ENCODE data around the gene IL26.

IL26 gene

DNA sequence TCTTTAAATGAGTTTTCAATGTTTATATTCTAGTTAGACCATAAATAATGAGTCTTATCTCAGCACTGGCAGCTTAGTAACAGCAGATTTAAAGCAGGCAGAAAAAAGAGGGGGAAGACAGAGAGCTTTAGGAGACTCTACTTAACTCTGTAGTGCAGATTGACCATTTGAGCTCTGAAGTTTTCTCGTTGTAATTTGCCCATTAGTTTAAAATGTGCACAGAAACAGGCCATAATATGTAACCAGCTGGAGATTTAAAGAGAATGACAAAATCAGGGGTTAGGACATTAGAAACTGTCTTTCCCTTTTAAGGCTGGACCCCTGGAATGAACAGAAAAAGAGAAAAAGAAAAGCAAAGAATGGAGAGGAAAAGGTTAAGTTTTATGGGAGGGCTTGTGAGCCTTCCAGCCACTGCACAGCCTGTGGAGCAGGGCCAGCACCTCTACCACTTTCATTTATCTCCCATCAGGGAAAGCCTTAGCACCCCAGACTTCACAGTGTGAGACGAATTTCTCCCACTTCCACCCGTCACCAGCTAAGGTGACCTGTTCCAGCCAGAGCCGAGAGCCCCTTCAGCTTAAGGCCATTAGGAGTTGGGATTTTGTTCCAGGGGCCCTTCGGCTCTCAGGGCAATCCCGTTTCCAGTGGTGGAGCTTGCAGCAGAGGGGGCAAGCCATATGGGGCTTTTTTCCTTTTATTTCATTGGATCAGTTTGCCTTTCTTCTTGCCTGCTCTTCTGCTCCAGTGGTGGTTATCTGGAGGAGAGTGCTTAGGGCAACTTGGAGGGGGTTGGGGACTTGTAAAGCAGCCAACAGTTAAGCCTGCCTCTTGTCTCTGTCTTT lies 19.8 kb upstream of the IL26 start (continued):
- peak; percentile 84 for TF ChIP-seq PRDM10 (tag by site-specific recombination; IDR thresholded peaks at IDR 0.05)
- TF ChIP-seq ZNF112 (tag by site-specific recombination; IDR thresholded peaks at IDR 0.05) = no peak
- TF ChIP-seq ZNF426 (tag by site-specific recombination; IDR thresholded peaks at IDR 0.05) = no peak
- TF ChIP-seq ZIC2 (tag by site-specific recombination; IDR thresholded peaks at IDR 0.05) = peak; percentile 69
- no peak for TF ChIP-seq ZNF239 (tag by site-specific recombination; IDR thresholded peaks at IDR 0.05)
- TF ChIP-seq ZBTB20 (tag by site-specific recombination; IDR thresholded peaks at IDR 0.05) = peak; percentile 76
- TF ChIP-seq ZNF211 (tag by site-specific recombination; IDR thresholded peaks at IDR 0.05; ENCODE audit: low read depth) = no peak
- no peak for TF ChIP-seq ZNF830 (tag by site-specific recombination; IDR thresholded peaks at IDR 0.05; ENCODE audit: low read depth)
- TF ChIP-seq ZFP37 (tag by site-specific recombination; IDR thresholded peaks at IDR 0.05) = no peak
- TF ChIP-seq ZSCAN16 (tag by site-specific recombination; IDR thresholded peaks at IDR 0.05) = no peak
- no peak for TF ChIP-seq EGR2 (tag by site-specific recombination; IDR thresholded peaks at IDR 0.05; ENCODE audit: low read depth)
- TF ChIP-seq SP2 (tag by site-specific recombination; IDR thresholded peaks at IDR 0.05) = no peak
- no peak for TF ChIP-seq ZNF10 (tag by site-specific recombination; IDR thresholded peaks at IDR 0.05)
- TF ChIP-seq CTCF (tag by site-specific recombination; IDR thresholded peaks at IDR 0.05) = no peak
- no peak for TF ChIP-seq OVOL3 (tag by site-specific recombination; IDR thresholded peaks at IDR 0.05)
- TF ChIP-seq ZFP69B (tag by site-specific recombination; IDR thresholded peaks at IDR 0.05) = peak; percentile 76; the same call in 1 of the 2 replicates
- no peak for TF ChIP-seq ZNF792 (tag by site-specific recombination; IDR thresholded peaks at IDR 0.05)
- TF ChIP-seq SETDB1 (IDR thresholded peaks at IDR 0.05; ENCODE audit: insufficient read length, low read length) = no peak
- no peak for TF ChIP-seq ZNF223 (tag by site-specific recombination; IDR thresholded peaks at IDR 0.05)
- TF ChIP-seq PRDM4 (tag by site-specific recombination; IDR thresholded peaks at IDR 0.05) = peak; percentile 75
- peak; percentile 31; the same call in 1 of the 2 replicates for TF ChIP-seq ZXDB (tag by site-specific recombination; IDR thresholded peaks at IDR 0.05)
- TF ChIP-seq ZEB2 (tag by site-specific recombination; IDR thresholded peaks at IDR 0.05) = no peak
- no peak for TF ChIP-seq ZNF626 (tag by site-specific recombination; IDR thresholded peaks at IDR 0.05)
- no peak for TF ChIP-seq ZNF214 (tag by site-specific recombination; IDR thresholded peaks at IDR 0.05; ENCODE audit: borderline replicate concordance)
- TF ChIP-seq HOXA7 (CRISPR knock-in tag; IDR thresholded peaks at IDR 0.05; ENCODE audit: borderline replicate concordance) = no peak
- TF ChIP-seq TCF7L2 (IDR thresholded peaks at IDR 0.05; ENCODE audit: borderline replicate concordance, low read depth, low read length) = no peak
- no peak for TF ChIP-seq MZF1 (tag by site-specific recombination; IDR thresholded peaks at IDR 0.05; ENCODE audit: borderline replicate concordance)
- TF ChIP-seq ZNF423 (tag by site-specific recombination; IDR thresholded peaks at IDR 0.05) = peak; percentile 81; the same call in 1 of the 2 replicates
- TF ChIP-seq SP3 (tag by site-specific recombination; IDR thresholded peaks at IDR 0.05) = no peak
- TF ChIP-seq ZNF777 (tag by site-specific recombination; IDR thresholded peaks at IDR 0.05; ENCODE audit: borderline replicate concordance) = no peak
- peak; percentile 24; the same call in 1 of the 2 replicates for TF ChIP-seq GLIS1 (tag by site-specific recombination; IDR thresholded peaks at IDR 0.05)
- no peak for TF ChIP-seq KLF9 (tag by site-specific recombination; IDR thresholded peaks at IDR 0.05; ENCODE audit: low read depth)
- TF ChIP-seq ZNF639 (tag by site-specific recombination; IDR thresholded peaks at IDR 0.05) = no peak
